Bone marrow (tissue), 2 donors: Measurements from ENCODE around the gene WDR87.
"Not testable (repeated sequence)": the region's sequence is repeated elsewhere in the genome, so short reads cannot be mapped to it uniquely, and the experiment has no call there.

Experiments
- DNase-seq, 2 donors: peaks; one replicate each; lab custom pipeline; 2025; lab: John Stamatoyannopoulos, UW

Gene WDR87

DNA sequence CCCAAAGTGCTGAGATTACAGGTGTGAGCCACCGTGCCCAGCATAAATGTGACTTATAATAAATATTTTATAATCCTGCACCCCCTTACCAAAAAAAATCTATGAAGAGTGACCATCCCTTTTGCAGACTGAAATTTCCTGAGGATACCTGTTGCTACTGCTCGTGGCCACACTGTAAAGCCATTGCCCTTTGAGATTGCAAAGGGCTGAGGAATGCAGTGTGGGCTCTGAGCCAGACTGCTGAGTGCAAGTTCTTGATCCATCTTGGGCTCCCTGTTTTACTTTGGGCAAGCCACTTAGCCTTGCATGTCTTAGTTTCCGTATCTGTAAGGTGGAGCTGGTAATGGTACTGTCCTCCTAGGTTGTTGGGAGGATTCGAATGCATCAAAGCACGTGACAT lies 24.0 kb upstream of the WDR87 start:
- no peak for DNase-seq

- no peak for DNase-seq
These were observed 23.0 kb upstream of the WDR87 start for GRCh38 chr19:37929355-37929923.

- peak in 1 of 2 donors; percentile 67 for DNase-seq
These were observed 22.3 kb upstream of the WDR87 start for GRCh38 chr19:37928527-37929286.

- no peak for DNase-seq
These were observed 20.3 kb upstream of the WDR87 start for GRCh38 chr19:37926711-37927110.

DNA sequence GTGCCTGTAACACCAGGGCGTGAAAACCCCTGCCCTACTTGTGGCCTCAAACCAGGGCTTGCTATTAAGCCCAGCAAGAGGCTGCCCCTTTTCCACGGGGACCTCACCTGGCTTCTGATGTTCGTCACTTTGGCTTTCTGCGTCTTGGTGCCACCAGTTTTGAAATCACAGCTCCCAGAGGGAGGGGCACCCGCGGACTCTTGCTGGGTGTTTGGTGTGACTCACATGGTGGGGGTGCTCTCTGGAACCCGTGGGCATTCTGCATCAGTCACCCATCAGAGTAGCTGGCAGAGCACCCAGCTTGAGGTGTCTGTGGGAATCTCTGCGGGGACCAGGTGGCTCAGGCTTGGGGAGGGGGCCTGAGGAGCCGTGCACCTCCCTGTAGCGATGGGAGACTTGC lies 19.9 kb upstream of the WDR87 start:
- no peak for DNase-seq

- no peak for DNase-seq
These were observed 18.8 kb upstream of the WDR87 start for GRCh38 chr19:37925212-37925611.

DNA sequence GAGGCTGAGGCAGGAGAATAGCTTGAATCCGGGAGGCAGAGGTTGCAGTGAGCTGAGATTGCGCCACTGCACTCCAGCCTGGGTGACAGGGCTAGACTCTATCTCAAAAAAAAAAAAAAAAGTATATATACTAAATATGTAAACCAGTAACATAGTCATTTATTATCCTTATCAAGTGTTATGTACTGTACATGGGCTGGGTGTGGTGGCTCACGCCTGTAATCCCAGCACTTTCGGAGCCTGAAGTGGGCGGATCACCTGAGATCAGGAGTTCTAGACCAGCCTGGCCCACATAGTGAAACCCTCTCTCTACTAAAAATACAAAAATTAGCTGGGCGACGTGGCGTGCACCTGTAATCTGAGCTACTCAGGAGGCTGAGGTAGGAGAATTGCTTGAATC lies 18.2 kb upstream of the WDR87 start:
- DNase-seq: not testable (repeated sequence)

GRCh38 chr19:37920591-37921450 lies 14.4 kb upstream of the WDR87 start:
- DNase-seq: no peak

DNA sequence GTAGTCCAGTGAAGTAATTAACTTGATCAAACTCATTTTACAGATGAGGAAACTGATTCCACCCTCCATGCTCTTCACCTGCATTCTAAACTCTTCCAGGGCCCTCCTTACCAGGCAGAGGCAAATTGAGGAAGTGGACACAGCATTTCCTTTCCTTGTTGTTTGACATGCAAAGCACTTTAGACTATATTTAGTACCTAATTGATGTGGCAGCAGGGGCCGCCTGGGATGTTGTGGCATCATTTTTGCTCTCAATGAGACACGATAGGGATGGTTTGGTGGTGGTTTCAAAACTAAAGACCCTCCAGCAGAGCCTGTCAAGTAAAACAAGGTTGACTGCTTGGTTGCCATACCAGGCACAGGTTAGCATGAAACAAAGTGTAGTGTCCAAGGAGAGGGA lies 8.5 kb upstream of the WDR87 start:
- peak in 1 of 2 donors; percentile 55 for DNase-seq

DNA sequence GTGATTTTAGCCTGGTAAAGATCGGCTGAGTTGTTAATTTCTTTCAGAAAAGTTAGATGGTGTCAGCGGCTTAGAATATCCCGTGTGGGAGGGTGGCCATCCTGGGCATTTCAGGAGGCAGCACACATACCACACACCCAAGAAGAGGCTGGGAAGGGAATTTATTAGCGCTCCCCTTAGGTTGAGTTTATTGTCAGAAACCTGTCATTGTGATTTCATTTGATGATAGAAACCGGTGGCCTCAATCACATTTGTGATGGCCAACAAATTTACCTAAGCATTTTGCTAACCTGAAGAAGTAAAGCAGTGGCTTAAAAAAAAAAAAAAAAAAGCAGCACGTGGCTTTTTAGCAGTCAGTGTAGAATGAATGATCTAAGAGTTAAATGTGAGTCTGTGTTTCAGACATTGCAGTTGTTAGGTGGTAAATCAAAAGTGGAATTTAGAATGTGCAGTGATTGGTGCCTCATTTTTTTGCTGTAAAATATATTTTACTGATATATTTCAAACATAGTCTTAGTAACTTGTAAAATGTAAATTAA lies 3.3 kb upstream of the WDR87 start:
- no peak for DNase-seq

DNA sequence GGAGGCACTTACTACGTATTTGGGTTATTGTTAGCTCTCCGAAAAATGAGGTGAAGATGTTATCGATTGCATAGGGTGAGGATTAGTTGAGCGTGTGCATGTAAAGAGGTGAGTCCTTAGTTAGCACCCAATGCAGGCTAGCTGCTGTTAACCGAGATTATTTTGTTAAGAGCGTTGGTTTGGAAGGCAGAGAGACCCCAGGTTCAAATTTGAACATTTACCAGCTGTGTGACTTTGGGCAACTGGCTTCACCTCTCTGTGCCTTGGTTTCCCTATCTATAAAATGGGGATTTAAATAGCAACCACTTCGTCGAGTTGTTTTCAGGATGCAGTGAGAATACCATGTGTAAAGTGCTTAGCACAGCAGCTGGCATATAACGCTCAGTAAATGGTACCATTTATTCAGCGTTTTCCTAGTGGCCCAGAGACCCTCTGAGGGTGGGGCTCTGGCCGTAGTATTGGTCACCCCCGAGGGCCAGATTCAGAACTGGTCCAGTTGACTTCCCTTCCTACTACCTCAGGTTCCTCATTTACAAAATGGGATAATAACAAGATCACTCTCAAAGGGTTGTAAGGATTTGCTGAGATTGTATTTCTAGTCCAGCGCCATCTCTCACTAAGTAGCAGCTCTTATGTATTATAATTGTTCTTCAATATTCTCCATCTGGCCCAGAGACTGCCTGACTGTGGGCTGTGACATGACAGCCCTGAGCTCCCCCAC lies 1.5 kb upstream of the WDR87 start:
- no peak for DNase-seq

DNA sequence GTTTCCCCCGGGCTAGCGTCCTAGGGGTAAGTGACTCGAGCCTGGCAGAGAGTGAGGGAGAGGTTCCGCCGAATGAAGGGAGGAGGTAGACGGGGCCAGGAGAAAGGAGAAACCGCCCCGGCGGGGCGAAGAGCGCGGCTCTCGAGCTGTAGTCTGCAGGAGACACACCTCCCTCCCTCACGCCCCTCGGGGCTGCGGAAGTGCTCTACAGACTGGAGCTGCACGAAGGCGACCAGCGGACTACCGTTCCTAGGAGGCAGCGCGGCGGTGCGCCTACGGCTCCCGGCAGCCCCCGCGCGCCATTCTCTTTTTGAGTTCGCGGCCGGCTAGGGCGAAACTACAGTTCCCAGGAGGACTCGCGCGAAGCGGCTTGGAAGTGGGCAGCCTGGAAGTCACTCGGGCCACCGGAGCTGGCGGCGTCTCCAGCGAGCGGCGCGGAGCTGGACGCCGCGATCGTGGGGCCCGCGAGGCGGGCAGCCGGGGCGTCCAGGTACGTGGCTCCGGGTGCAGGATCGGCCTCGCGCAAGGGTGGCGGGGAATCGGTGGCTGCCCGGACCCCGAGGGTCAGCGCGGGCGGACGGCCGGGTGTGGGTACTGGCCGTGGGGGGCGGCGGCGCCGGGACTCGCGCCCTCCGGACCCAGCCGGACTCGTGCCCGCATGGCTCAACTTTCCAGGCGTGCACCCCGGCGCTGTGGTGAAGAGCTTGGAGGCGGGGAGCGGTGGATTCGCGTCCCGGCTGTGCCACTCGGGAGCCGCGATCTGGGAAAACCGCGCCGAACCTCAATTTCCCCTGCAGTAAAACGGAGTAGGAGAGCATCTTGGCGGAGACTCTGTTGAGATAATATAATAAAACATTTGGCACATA lies 708 bp upstream of the WDR87 start, which contains the start of gene SIPA1L3:
Gene SIPA1L3 (plus strand): TSS at position 340 of the 866 bp plus-strand sequence. CDS start 174,358 bp downstream, outside the sequence.
- peak; percentile 80 to 92 for DNase-seq

DNA sequence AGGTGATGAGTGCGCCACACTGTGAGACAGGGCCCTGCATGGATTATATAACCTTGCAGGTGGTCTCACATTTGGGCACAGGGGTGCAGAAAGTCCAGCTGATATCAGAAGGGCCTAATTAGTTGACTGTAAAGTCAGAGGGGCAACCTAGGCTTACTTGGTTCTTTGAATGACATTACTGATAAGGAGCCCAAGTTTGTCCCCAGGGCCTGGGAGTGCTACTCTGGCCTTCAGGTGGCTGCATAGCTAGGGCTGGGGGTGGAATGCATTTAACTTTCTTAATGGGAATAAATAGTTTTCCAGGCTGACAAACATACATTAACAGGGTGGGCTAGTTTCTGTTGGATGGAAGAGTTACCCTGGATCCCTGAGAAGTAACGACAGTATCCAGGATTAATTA lies 3.3 kb downstream of the WDR87 start:
- DNase-seq: no peak

DNA sequence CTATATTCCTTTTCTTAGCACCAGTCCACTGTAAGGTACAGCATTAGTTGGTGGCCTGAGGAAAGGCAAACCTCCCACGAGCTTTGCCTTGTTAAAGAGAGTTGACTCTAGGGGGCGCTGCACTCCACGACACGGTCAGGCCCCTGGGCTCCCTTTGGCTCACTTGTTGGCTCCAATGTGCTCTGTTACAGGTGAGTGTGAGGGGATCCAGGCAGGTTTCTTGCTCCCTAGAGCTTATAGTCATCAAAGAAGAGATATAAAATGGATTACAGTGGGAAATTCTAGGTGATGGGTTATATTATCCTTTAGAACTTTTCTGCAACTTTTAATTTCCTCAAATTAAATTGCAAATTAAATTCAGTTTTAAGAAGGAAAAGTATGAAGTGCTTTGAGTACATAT lies 3.7 kb downstream of the WDR87 start:
- peak; percentile 10 to 42 for DNase-seq

- DNase-seq: no peak
These were observed 6.4 kb downstream of the WDR87 start for GRCh38 chr19:37899966-37900365.

GRCh38 chr19:37899453-37899852 lies 6.9 kb downstream of the WDR87 start:
- DNase-seq: no peak

DNA sequence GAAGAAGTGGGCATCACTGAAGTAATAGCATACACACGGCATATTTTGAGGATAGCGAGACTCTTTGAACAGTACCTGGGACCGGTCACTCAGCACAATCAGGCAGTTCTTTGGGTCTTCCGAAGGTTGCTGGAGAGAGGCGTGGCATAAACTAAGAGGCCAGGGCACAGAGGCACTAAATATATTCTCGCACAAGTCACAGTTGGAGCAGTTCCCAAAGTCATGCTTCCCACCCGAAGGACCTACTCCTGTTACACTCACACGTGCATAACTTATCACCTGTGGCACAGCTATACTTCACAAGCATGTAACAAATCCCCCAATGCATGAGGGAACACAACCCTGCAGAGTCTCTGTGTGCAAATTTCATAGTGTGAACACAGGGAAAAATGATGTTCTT lies 10.2 kb downstream of the WDR87 start:
- DNase-seq: no peak

DNA sequence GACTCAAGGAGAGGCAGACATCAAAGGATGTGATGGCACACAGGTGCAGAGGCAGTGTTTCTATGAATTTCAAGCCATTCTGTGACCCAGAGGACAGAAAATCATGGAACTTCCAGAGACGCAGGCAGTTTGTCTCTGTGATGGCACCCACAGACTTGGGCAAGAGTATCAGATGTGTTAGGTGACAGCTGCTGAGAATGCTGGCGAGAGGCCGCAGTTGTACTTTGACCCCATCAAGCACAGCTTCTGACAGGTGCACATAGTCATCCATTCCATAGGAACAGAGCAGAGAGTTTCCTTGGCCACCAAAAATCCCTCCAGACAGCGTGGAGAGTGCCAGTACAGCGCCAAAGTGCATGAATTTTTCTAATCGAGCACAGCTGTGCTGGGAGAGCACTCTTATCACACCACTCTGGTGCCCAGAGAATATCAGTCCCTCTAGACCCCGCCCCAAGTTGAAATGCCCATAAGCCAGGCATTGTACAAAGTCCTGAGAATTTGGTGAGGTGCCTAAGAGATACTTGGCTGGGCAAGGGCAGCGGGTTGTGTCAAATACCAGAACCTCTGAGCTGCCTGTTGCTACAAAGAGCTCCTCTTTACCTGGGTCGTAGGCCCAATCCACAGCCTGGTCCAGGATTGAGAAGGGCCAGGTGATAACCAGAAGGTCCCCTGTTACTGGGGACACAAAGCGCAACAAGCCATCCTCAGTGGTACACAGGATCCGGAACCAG lies 12.4 kb downstream of the WDR87 start:
- no peak for DNase-seq

- DNase-seq: no peak
These were observed 19.8 kb downstream of the WDR87 start for GRCh38 chr19:37886571-37886970.

- DNase-seq: no peak
These were observed 21.0 kb downstream of the WDR87 start for GRCh38 chr19:37885392-37885791.
